Parathyroid adenoma (tissue), 2 donors: ENCODE data around the gene UTS2R.

Source experiments
- H2AFZ ChIP-seq: fragments of 300-600 bp; sonication (generic); one replicate; pipeline ENCODE4 v1.7.0; 2017; ENCODE audit warnings: antibody characterized with exemption, mild to moderate bottlenecking
- H3K27ac ChIP-seq: fragments of 300-600 bp; sonication (generic); one replicate; pipeline ENCODE4 v1.7.0; 2017
- H3K27me3 ChIP-seq: fragments of 300-600 bp; sonication (generic); one replicate; pipeline ENCODE4 v1.7.0; 2017; ENCODE audit warnings: low read length; ENCODE audit not compliant: control insufficient read depth, insufficient read depth
- H3K36me3 ChIP-seq: fragments of 300-600 bp; sonication (generic); one replicate; pipeline ENCODE4 v1.7.0; 2017; ENCODE audit warnings: low read length; ENCODE audit not compliant: control insufficient read depth, insufficient read depth
- H3K4me1 ChIP-seq: fragments of 300-600 bp; sonication (generic); one replicate; pipeline ENCODE4 v1.7.0; 2017; ENCODE audit warnings: control low read depth
- H3K4me2 ChIP-seq: fragments of 300-600 bp; sonication (generic); one replicate; pipeline ENCODE4 v1.7.0; 2017; ENCODE audit warnings: low read length
- H3K4me3 ChIP-seq: fragments of 300-600 bp; sonication (generic); one replicate; pipeline ENCODE4 v1.7.0; 2017; ENCODE audit warnings: low read depth, low read length
- H3K79me2 ChIP-seq: fragments of 300-600 bp; sonication (generic); one replicate; pipeline ENCODE4 v1.7.0; 2017; ENCODE audit warnings: control low read depth
- H3K9ac ChIP-seq: fragments of 300-600 bp; sonication (generic); one replicate; pipeline ENCODE4 v1.7.0; 2017; ENCODE audit warnings: mild to moderate bottlenecking
- H3K9me3 ChIP-seq: fragments of 300-600 bp; sonication (generic); one replicate; pipeline ENCODE4 v1.7.0; 2017; ENCODE audit warnings: low read length; ENCODE audit not compliant: control insufficient read depth
- TF ChIP-seq, protein P1 (sequence below): fragments of 300-600 bp; sonication (generic); IDR thresholded peaks from one replicate; pipeline ENCODE4 v1.7.0; 2017; ENCODE audit warnings: antibody characterized with exemption, mild to moderate bottlenecking
- donor health status: primary hyperparathyroidism.

The UTS2R gene

GRCh38 chr17:82418001-82418986 is 46.7 kb downstream of the UTS2R start, which contains the start of the genes HEXD and OGFOD3:
HEXD (plus strand) TSS chr17:82418347; CDS start chr17:82419800, 1,453 bp downstream.
OGFOD3 (minus strand) TSS chr17:82418586; CDS start chr17:82418485, 101 bp downstream.
- Histone ChIP-seq H3K4me2 (peak within 1 kb of the TSS; percentile 95), H3K9me3 (no peaks in the 10 kb centered on the region), H2AFZ (peak within 1 kb of the TSS; percentile 89), H3K36me3 (no peaks in the 10 kb centered on the region), H3K27me3 (no peaks in the 10 kb centered on the region), H3K79me2 (peaks cover 2% of the 10 kb centered on the region), H3K4me3 (peak within 1 kb of the TSS; percentile 80), H3K27ac (peak within 1 kb of the TSS; percentile 87), H3K9ac (no peak within 1 kb of the TSS), H3K4me1 (peaks cover 11% of the 10 kb centered on the region)
- TF ChIP-seq, protein P1, sequence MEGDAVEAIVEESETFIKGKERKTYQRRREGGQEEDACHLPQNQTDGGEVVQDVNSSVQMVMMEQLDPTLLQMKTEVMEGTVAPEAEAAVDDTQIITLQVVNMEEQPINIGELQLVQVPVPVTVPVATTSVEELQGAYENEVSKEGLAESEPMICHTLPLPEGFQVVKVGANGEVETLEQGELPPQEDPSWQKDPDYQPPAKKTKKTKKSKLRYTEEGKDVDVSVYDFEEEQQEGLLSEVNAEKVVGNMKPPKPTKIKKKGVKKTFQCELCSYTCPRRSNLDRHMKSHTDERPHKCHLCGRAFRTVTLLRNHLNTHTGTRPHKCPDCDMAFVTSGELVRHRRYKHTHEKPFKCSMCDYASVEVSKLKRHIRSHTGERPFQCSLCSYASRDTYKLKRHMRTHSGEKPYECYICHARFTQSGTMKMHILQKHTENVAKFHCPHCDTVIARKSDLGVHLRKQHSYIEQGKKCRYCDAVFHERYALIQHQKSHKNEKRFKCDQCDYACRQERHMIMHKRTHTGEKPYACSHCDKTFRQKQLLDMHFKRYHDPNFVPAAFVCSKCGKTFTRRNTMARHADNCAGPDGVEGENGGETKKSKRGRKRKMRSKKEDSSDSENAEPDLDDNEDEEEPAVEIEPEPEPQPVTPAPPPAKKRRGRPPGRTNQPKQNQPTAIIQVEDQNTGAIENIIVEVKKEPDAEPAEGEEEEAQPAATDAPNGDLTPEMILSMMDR: no peak

DNA sequence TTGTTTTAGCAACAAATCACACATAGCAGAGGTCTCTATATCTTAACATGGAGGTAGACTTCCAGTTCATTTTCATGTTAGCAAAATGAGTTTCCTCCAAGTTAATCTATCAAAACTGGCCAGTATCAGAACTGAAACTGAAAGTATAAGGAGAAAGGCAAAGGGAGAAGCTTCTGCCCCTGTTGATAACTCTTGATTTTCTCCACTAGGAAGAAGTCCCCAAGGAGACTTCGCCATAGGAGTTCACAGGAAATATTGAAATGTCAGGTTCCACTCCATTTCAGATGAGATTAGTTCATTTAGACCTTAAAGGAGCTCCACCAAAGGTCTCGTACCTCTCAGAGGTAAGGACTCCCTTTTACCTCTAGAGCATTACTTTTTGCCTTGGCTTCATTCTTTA is 48.0 kb downstream of the UTS2R start:
- H3K4me2 ChIP-seq: no peak overlapping the region
- H3K9ac ChIP-seq: no peak overlapping the region
- TF ChIP-seq, protein P1: no peak
- H3K4me1 ChIP-seq: peaks cover 11% of the 10 kb centered on the region
- peaks cover 2% of the 10 kb centered on the region for H3K79me2 ChIP-seq
- H3K27me3 ChIP-seq: no peaks in the 10 kb centered on the region
- H3K27ac ChIP-seq: no peak overlapping the region
- H3K9me3 ChIP-seq: no peaks in the 10 kb centered on the region
- H3K4me3 ChIP-seq: no peak overlapping the region
- H3K36me3 ChIP-seq: no peaks in the 10 kb centered on the region
- peak overlapping the region; percentile 72 for H2AFZ ChIP-seq

GRCh38 chr17:82424001-82424862 is 52.7 kb downstream of the UTS2R start:
- Histone ChIP-seq H2AFZ (no peak overlapping the region), H3K36me3 (no peaks in the 10 kb centered on the region), H3K9ac (no peak overlapping the region), H3K4me2 (no peak overlapping the region), H3K27ac (no peak overlapping the region), H3K79me2 (no peaks in the 10 kb centered on the region), H3K27me3 (no peaks in the 10 kb centered on the region), H3K4me3 (no peak overlapping the region), H3K4me1 (peaks cover 3% of the 10 kb centered on the region), H3K9me3 (no peaks in the 10 kb centered on the region)
- TF ChIP-seq, protein P1: peak; percentile 61

- H3K79me2 ChIP-seq: no peaks in the 10 kb centered on the region
- H2AFZ ChIP-seq: no peak overlapping the region
- H3K4me3 ChIP-seq: no peak overlapping the region
- no peak overlapping the region for H3K27ac ChIP-seq
- H3K9ac ChIP-seq: no peak overlapping the region
- H3K4me2 ChIP-seq: no peak overlapping the region
- H3K9me3 ChIP-seq: no peaks in the 10 kb centered on the region
- no peaks in the 10 kb centered on the region for H3K4me1 ChIP-seq
- H3K27me3 ChIP-seq: no peaks in the 10 kb centered on the region
- TF ChIP-seq, protein P1: no peak
- no peaks in the 10 kb centered on the region for H3K36me3 ChIP-seq
Observed at GRCh38 chr17:82424863-82425159, 53.2 kb downstream of the UTS2R start.
